T-cell (primary cell): Measurements from ENCODE around the gene GPR39. TPM values are rescaled to one million over a fixed set of nuclear protein-coding genes. Genes with fewer than 3 reads are reported as not detected.
"Not testable (repeated sequence)": the region's sequence is repeated elsewhere in the genome, so short reads cannot be mapped to it uniquely, and the experiment has no call there.

Source experiments
- ATAC-seq, 4 experiments: fragments of 200-7000 bp in 3 of 4; fragments of 150-1000 bp in 1 of 4; cut with Tn5 transposase; replicated peaks in 1 of 4; 1 replicate in 3 of 4; 2 replicates in 1 of 4; pipeline ENCODE4 v1.10.0; 2021; ENCODE audit warnings: moderate library complexity in 3 of 4, mild to moderate bottlenecking in 2 of 4, moderate number of reproducible peaks in 1 of 4
- CTCF ChIA-PET, 2 donors: fragments of 300-600 bp; sonication (Branson Sonifier 250); formaldehyde crosslinking; loops; one replicate each; lab custom pipeline; 2022; ENCODE audit warnings: antibody characterized with exemption in 2 of 2; lab: Charles Lee
- POLR2A ChIA-PET, 2 donors: fragments of 300-600 bp; sonication (Branson Sonifier 250); formaldehyde crosslinking; loops; one replicate each; lab custom pipeline; 2022; ENCODE audit warnings: antibody characterized with exemption in 2 of 2; lab: Charles Lee
- DNase-seq, 35 experiments: peaks; one replicate each; pipeline versions ENCODE4 v3.0.0 to v3.0.0-alpha.2; 2013 to 2023
- H3K27ac ChIP-seq: one replicate; pipeline ENCODE4 v1.5.1; 2013; ENCODE audit warnings: low read length
- H3K27me3 ChIP-seq, 2 experiments: replicated peaks in 1 of 2; 1 replicate in 1 of 2; 2 replicates in 1 of 2; pipeline versions ENCODE4 v1.6.1 to v1.7.0; 2013; ENCODE audit warnings: low read length in 1 of 2, mixed read lengths in 1 of 2; ENCODE audit not compliant: control insufficient read depth in 2 of 2, insufficient read depth in 2 of 2; ENCODE audit errors: extremely low read depth in 1 of 2
- H3K36me3 ChIP-seq, 2 donors: 1 replicate in 1 of 2; 2 replicates in 1 of 2; pipeline versions ENCODE4 v1.6.1 to v1.7.0; 2013; ENCODE audit warnings: low read length in 1 of 2; ENCODE audit not compliant: control insufficient read depth in 2 of 2, insufficient read depth in 1 of 2; ENCODE audit errors: extremely low read depth in 1 of 2
- H3K4me1 ChIP-seq, 2 experiments: 1 replicate in 1 of 2; 2 replicates in 1 of 2; pipeline versions ENCODE4 v1.6.1 to v1.7.0; 2013; ENCODE audit warnings: low read length in 2 of 2, mixed read lengths in 1 of 2; ENCODE audit not compliant: insufficient read depth in 2 of 2, control insufficient read depth in 1 of 2; ENCODE audit errors: extremely low read depth in 1 of 2
- H3K4me3 ChIP-seq, 2 donors: 1 replicate in 1 of 2; 2 replicates in 1 of 2; pipeline versions ENCODE4 v1.5.1 to v1.7.0; 2013; ENCODE audit warnings: mild to moderate bottlenecking in 2 of 2, low read length in 1 of 2, moderate library complexity in 1 of 2; ENCODE audit not compliant: control insufficient read depth in 1 of 2; ENCODE audit errors: extremely low read depth in 1 of 2
- H3K9me3 ChIP-seq: 2 replicates; pipeline ENCODE4 v1.7.0; 2013
- H3K27ac Mint-ChIP-seq, 2 donors: one replicate each; pipeline ENCODE4 v1.8.0; 2020 to 2021; ENCODE audit warnings: mild to moderate bottlenecking in 2 of 2, mixed read lengths in 2 of 2
- H3K27me3 Mint-ChIP-seq, 2 donors: one replicate each; pipeline ENCODE4 v1.8.0; 2021 to 2022; ENCODE audit warnings: mixed read lengths in 2 of 2
- H3K36me3 Mint-ChIP-seq: one replicate; pipeline ENCODE4 v1.8.0; 2021; ENCODE audit warnings: mixed read lengths
- H3K4me1 Mint-ChIP-seq, 3 donors: one replicate each; pipeline ENCODE4 v1.8.0; 2020 to 2022; ENCODE audit warnings: mixed read lengths in 3 of 3, mild to moderate bottlenecking in 1 of 3
- H3K4me3 Mint-ChIP-seq, 3 donors: one replicate each; pipeline ENCODE4 v1.8.0; 2020 to 2022; ENCODE audit warnings: mild to moderate bottlenecking in 3 of 3, mixed read lengths in 3 of 3, moderate library complexity in 3 of 3
- H3K9me3 Mint-ChIP-seq, 3 donors: one replicate each; pipeline ENCODE4 v1.8.0; 2020 to 2022; ENCODE audit warnings: mixed read lengths in 3 of 3
- WGBS: methylation state at CpG from one replicate; pipeline ENCODE4 v1.1.5; 2013; ENCODE audit warnings: missing lambda C conversion rate; ENCODE audit not compliant: insufficient coverage; 5-methylcytosine and 5-hydroxymethylcytosine counted together
- total RNA-seq, 35 experiments: library from RNA in 6 of 35; stranded (reverse) in 6 of 35; fragments of 120-200 nt in 1 of 35; gene quantifications; one replicate each; pipeline versions ENCODE4 v1.2.1 to v1.2.4 and lab custom pipeline; 2013 to 2026

GPR39 gene
- total RNA-seq, 5 donors from 2014 or later (not counting 1 experiment from before 2014, with no cell fraction given): not detected

- Mint-ChIP-seq H3K27me3 (peaks cover 0 to 7% of the 10 kb centered on the region in 2 donors), H3K4me3 (no peak overlapping the region), H3K9me3 (peaks cover 4 to 23% (median 13%) of the 10 kb centered on the region in 3 donors), H3K4me1 (no peaks in the 10 kb centered on the region), H3K27ac (no peak overlapping the region), H3K36me3 (no peaks in the 10 kb centered on the region)
- Histone ChIP-seq H3K27me3 (no peaks in the 10 kb centered on the region), H3K27ac (no peak overlapping the region), H3K36me3 (no peaks in the 10 kb centered on the region), H3K4me3 (no peak overlapping the region), H3K9me3 (no peaks in the 10 kb centered on the region), H3K4me1 (no peaks in the 10 kb centered on the region)
- DNase-seq (no peak), ATAC-seq (no peak)
- WGBS: no CpG with 5 or more reads among the region's 3 CpGs
- ChIA-PET CTCF (no interaction called here), POLR2A (no interaction called here)
These were observed 25.2 kb upstream of the GPR39 start for GRCh38 chr2:132391378-132391777.

- H3K4me3 Mint-ChIP-seq: no peak overlapping the region
- CTCF ChIA-PET: no interaction called here
- no peak overlapping the region for H3K27ac ChIP-seq
These were observed 24.4 kb upstream of the GPR39 start for GRCh38 chr2:132392221-132392620.

GRCh38 chr2:132392879-132393278 is 23.7 kb upstream of the GPR39 start:
- ATAC-seq: no peak
- H3K36me3 Mint-ChIP-seq: no peaks in the 10 kb centered on the region
- H3K4me1 Mint-ChIP-seq: no peaks in the 10 kb centered on the region
- H3K36me3 ChIP-seq: no peaks in the 10 kb centered on the region
- no peaks in the 10 kb centered on the region for H3K4me1 ChIP-seq
- no peaks in the 10 kb centered on the region for H3K9me3 ChIP-seq
- peaks cover 0 to 4% of the 10 kb centered on the region in 2 donors for H3K27me3 Mint-ChIP-seq
- no peaks in the 10 kb centered on the region for H3K27me3 ChIP-seq
- WGBS: 91% methylated on average over 1 of the region's 7 CpGs
- H3K27ac Mint-ChIP-seq: no peak overlapping the region
- H3K27ac ChIP-seq: no peak overlapping the region
- no peak for DNase-seq
- peaks cover 4 to 23% (median 10%) of the 10 kb centered on the region in 3 donors for H3K9me3 Mint-ChIP-seq
- H3K4me3 ChIP-seq: no peak overlapping the region
- H3K4me3 Mint-ChIP-seq: no peak overlapping the region
- ChIA-PET POLR2A (no interaction called here), CTCF (no interaction called here)

More at GRCh38 chr2:132392221-132392620, 24.4 kb upstream of the GPR39 start:
- peaks cover 4 to 23% (median 13%) of the 10 kb centered on the region in 3 donors for H3K9me3 Mint-ChIP-seq
- 20% methylated on average over 1 of the region's 2 CpGs for WGBS
- H3K27me3 Mint-ChIP-seq: peaks cover 0 to 4% of the 10 kb centered on the region in 2 donors
- DNase-seq: no peak
- H3K36me3 ChIP-seq: no peaks in the 10 kb centered on the region
- no peak for ATAC-seq
- POLR2A ChIA-PET: no interaction called here
- H3K4me1 ChIP-seq: no peaks in the 10 kb centered on the region
- H3K9me3 ChIP-seq: no peaks in the 10 kb centered on the region
- H3K27me3 ChIP-seq: no peaks in the 10 kb centered on the region
- H3K27ac Mint-ChIP-seq: no peak overlapping the region
- H3K4me1 Mint-ChIP-seq: no peaks in the 10 kb centered on the region
- no peak overlapping the region for H3K4me3 ChIP-seq
- no peaks in the 10 kb centered on the region for H3K36me3 Mint-ChIP-seq

GRCh38 chr2:132397042-132397441 is 19.6 kb upstream of the GPR39 start:
- H3K36me3 ChIP-seq, POLR2A ChIA-PET, H3K27me3 ChIP-seq, H3K4me1 ChIP-seq, H3K27ac Mint-ChIP-seq, H3K4me1 Mint-ChIP-seq, CTCF ChIA-PET, H3K27me3 Mint-ChIP-seq, H3K9me3 ChIP-seq, H3K36me3 Mint-ChIP-seq, ATAC-seq, H3K4me3 ChIP-seq, H3K27ac ChIP-seq, H3K4me3 Mint-ChIP-seq, DNase-seq: not testable (repeated sequence)
- H3K9me3 Mint-ChIP-seq: peaks cover 0 to 15% (median 8%) of the 10 kb centered on the region in 3 donors
- no CpG with 5 or more reads among the region's 3 CpGs for WGBS

- Histone ChIP-seq H3K27me3 (no peaks in the 10 kb centered on the region), H3K9me3 (no peaks in the 10 kb centered on the region), H3K4me3 (no peak overlapping the region), H3K36me3 (no peaks in the 10 kb centered on the region), H3K27ac (no peak overlapping the region), H3K4me1 (no peaks in the 10 kb centered on the region)
- no peak overlapping the region for H3K4me3 Mint-ChIP-seq
- no peaks in the 10 kb centered on the region for H3K36me3 Mint-ChIP-seq
- peaks cover 0 to 8% (median 8%) of the 10 kb centered on the region in 3 donors for H3K9me3 Mint-ChIP-seq
- ChIA-PET CTCF (no interaction called here), POLR2A (no interaction called here)
- WGBS: no CpG with 5 or more reads among the region's 2 CpGs
- H3K27ac Mint-ChIP-seq: no peak overlapping the region
- H3K4me1 Mint-ChIP-seq: no peaks in the 10 kb centered on the region
- ATAC-seq (no peak), DNase-seq (no peak)
- H3K27me3 Mint-ChIP-seq: no peaks in the 10 kb centered on the region
These were observed 16.3 kb upstream of the GPR39 start for GRCh38 chr2:132400169-132400900.

- no peaks in the 10 kb centered on the region for H3K36me3 ChIP-seq
- H3K27ac Mint-ChIP-seq: no peak overlapping the region
- H3K4me3 Mint-ChIP-seq: no peak overlapping the region
- no peak overlapping the region for H3K27ac ChIP-seq
- H3K9me3 Mint-ChIP-seq: peaks cover 0 to 9% (median 4%) of the 10 kb centered on the region in 3 donors
- no peaks in the 10 kb centered on the region for H3K4me1 ChIP-seq
- H3K4me3 ChIP-seq: no peak overlapping the region
- ChIA-PET POLR2A (no interaction called here), CTCF (no interaction called here)
- no peaks in the 10 kb centered on the region for H3K36me3 Mint-ChIP-seq
- no peaks in the 10 kb centered on the region for H3K4me1 Mint-ChIP-seq
- no peak for DNase-seq
- WGBS: no CpG with 5 or more reads among the region's 2 CpGs
- ATAC-seq: no peak
- H3K27me3 Mint-ChIP-seq: no peaks in the 10 kb centered on the region
- no peaks in the 10 kb centered on the region for H3K27me3 ChIP-seq
- no peaks in the 10 kb centered on the region for H3K9me3 ChIP-seq
These were observed 15.7 kb upstream of the GPR39 start for GRCh38 chr2:132400901-132401240.
